Islet of Langerhans (tissue), 1 donor: ENCODE results near the gene INF2.
"Not testable (repeated sequence)": the region's sequence is repeated elsewhere in the genome, so short reads cannot be mapped to it uniquely, and the experiment has no call there.

Experiments used
- FAIRE-seq: peaks from one replicate; lab custom pipeline; 2011; peaks lifted over from hg19 to GRCh38; lab: Jason Lieb, UNC

Gene INF2

GRCh38 chr14:104722938-104723650 lies 33.7 kb downstream of the INF2 start:
- FAIRE-seq: no peak

- FAIRE-seq: no peak
These were observed 34.4 kb downstream of the INF2 start, which contains the start of gene ADSS1 for GRCh38 chr14:104723651-104724406. ADSS1 (plus strand) TSS chr14:104724229; CDS start chr14:104724271, 42 bp downstream.

GRCh38 chr14:104724407-104724980 lies 35.1 kb downstream of the INF2 start:
- no peak for FAIRE-seq

GRCh38 chr14:104724981-104725771 lies 35.8 kb downstream of the INF2 start:
- FAIRE-seq: no peak

- FAIRE-seq: no peak
These were observed 36.5 kb downstream of the INF2 start for GRCh38 chr14:104725772-104726548.

- FAIRE-seq: no peak
These were observed 37.4 kb downstream of the INF2 start for GRCh38 chr14:104726600-104727451.

GRCh38 chr14:104728631-104729030 lies 39.2 kb downstream of the INF2 start:
- FAIRE-seq: no peak

GRCh38 chr14:104729176-104729834 lies 39.9 kb downstream of the INF2 start:
- not testable (repeated sequence) for FAIRE-seq

GRCh38 chr14:104729835-104730181 lies 40.4 kb downstream of the INF2 start:
- no peak for FAIRE-seq

GRCh38 chr14:104730487-104730886 lies 41.1 kb downstream of the INF2 start:
- FAIRE-seq: no peak

GRCh38 chr14:104731320-104732294 lies 42.2 kb downstream of the INF2 start:
- no peak for FAIRE-seq

GRCh38 chr14:104732355-104732804 lies 43.0 kb downstream of the INF2 start:
- FAIRE-seq: no peak

GRCh38 chr14:104732931-104733681 lies 43.7 kb downstream of the INF2 start:
- no peak for FAIRE-seq

GRCh38 chr14:104734051-104734587 lies 44.7 kb downstream of the INF2 start:
- FAIRE-seq: no peak

GRCh38 chr14:104734601-104734990 lies 45.2 kb downstream of the INF2 start:
- FAIRE-seq: no peak

- FAIRE-seq: no peak
These were observed 45.8 kb downstream of the INF2 start for GRCh38 chr14:104734991-104735779.
